ENCODE data around the gene KLF16. TPM values are rescaled to one million over a fixed set of nuclear protein-coding genes. Genes with fewer than 3 reads are reported as not detected.

The KLF16 gene
- total and polyA plus RNA-seq, 9 of the 15 experiments (the other 6 are each of a cell fraction or from before 2014, with no cell fraction given) = 0.04 to 60.4 (median 6.8) TPM

DNA sequence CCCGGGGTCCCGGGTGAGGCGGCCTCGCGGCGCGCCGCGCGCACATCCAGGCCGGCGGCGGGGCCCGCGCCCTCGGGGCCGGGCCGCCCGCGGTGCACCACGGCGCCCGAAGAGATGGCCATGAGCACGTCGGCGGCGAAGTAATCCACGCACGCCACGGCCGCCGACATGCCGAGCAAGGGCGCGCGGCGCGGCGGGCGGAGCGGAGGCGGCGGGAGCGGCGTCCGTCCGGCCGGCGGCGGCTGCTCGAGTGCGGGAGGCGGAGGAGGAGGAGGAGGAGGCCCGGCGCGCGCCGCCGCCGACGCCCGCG is at the start of gene KLF16 (continued):
- TF ChIP-seq, protein P1, sequence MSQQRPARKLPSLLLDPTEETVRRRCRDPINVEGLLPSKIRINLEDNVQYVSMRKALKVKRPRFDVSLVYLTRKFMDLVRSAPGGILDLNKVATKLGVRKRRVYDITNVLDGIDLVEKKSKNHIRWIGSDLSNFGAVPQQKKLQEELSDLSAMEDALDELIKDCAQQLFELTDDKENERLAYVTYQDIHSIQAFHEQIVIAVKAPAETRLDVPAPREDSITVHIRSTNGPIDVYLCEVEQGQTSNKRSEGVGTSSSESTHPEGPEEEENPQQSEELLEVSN (IDR thresholded peaks at IDR 0.05; ENCODE audit: borderline replicate concordance in 1 of 2, extremely low read depth in 1 of 2, insufficient read depth in 1 of 2, insufficient read length in 1 of 2, low read depth in 1 of 2, low read length in 1 of 2, poor library complexity in 1 of 2, severe bottlenecking in 1 of 2) = peak in 1 of 2 experiments; percentile 6
- TF ChIP-seq MEF2A (IDR thresholded peaks at IDR 0.05; ENCODE audit: control insufficient read depth, low read depth, low read length) (no peak), THAP12 (CRISPR knock-in tag; IDR thresholded peaks at IDR 0.05) (0 out of 2 replicates have a peak, but pooled peaks have one; percentile 13), MBD2 (IDR thresholded peaks at IDR 0.05; ENCODE audit: borderline replicate concordance, low read depth) (no peak), ZC3H11A (IDR thresholded peaks at IDR 0.05; ENCODE audit: low read depth, low read length) (no peak), TAF7 (tag; IDR thresholded peaks at IDR 0.05) (no peak), CTCFL (IDR thresholded peaks at IDR 0.05; ENCODE audit: borderline replicate concordance, insufficient read depth, low read depth, low read length, poor library complexity, severe bottlenecking) (no peak), TCF7L2 (IDR thresholded peaks at IDR 0.05; ENCODE audit: low read depth, low read length) (no peak), CREM (IDR thresholded peaks at IDR 0.05; ENCODE audit: low read depth) (no peak), ZKSCAN3 (CRISPR knock-in tag; IDR thresholded peaks at IDR 0.05) (no peak), SNRNP70 (optimal IDR thresholded peaks at IDR 0.05; ENCODE audit: low read depth, low read length) (no peak), TAF1 (IDR thresholded peaks at IDR 0.05; ENCODE audit: control insufficient read depth, extremely low read depth, insufficient read depth, low read length, severe bottlenecking) (peak; percentile 57), POLR2G (IDR thresholded peaks at IDR 0.05; ENCODE audit: low read depth, low read length) (peak; percentile 79), RBM15 (IDR thresholded peaks at IDR 0.05; ENCODE audit: insufficient read depth, low read length) (no peak), ZNF77 (CRISPR knock-in tag; IDR thresholded peaks at IDR 0.05) (no peak), KLF13 (tag; IDR thresholded peaks at IDR 0.05; ENCODE audit: borderline replicate concordance, low read depth) (no peak)
- TF ChIP-seq, protein P2, sequence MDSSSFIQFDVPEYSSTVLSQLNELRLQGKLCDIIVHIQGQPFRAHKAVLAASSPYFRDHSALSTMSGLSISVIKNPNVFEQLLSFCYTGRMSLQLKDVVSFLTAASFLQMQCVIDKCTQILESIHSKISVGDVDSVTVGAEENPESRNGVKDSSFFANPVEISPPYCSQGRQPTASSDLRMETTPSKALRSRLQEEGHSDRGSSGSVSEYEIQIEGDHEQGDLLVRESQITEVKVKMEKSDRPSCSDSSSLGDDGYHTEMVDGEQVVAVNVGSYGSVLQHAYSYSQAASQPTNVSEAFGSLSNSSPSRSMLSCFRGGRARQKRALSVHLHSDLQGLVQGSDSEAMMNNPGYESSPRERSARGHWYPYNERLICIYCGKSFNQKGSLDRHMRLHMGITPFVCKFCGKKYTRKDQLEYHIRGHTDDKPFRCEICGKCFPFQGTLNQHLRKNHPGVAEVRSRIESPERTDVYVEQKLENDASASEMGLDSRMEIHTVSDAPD (CRISPR knock-in tag; IDR thresholded peaks at IDR 0.05) = no peak
- TF ChIP-seq, protein P3, sequence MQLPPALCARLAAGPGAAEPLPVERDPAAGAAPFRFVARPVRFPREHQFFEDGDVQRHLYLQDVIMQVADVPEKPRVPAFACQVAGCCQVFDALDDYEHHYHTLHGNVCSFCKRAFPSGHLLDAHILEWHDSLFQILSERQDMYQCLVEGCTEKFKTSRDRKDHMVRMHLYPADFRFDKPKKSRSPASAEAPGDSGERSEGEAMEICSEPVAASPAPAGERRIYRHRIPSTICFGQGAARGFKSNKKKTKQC (CRISPR knock-in tag; IDR thresholded peaks at IDR 0.05) = no peak
